K562 (cell line): ENCODE measurements around the gene FOSL1. TPM values are rescaled to one million over a fixed set of nuclear protein-coding genes. Genes with fewer than 3 reads are reported as not detected.

Experiments
- CTBP1 ChIP-seq: fragments of 450-650 bp; IDR thresholded peaks from 2 replicates; pipeline ENCODE4 v1.6.1; 2016; ENCODE audit warnings: borderline replicate concordance
- HOXB6 ChIP-seq: fragments of 250-450 bp; sonication (Bioruptor Pico); IDR thresholded peaks from 2 replicates; pipeline ENCODE4 v1.5.1; 2022; ENCODE audit warnings: mild to moderate bottlenecking, borderline replicate concordance
- IRF1 ChIP-seq: sonication (generic); formaldehyde crosslinking; IDR thresholded peaks from 2 replicates; pipeline ENCODE4 v1.8.0; 2022; ENCODE audit warnings: missing genetic modification reagents, mild to moderate bottlenecking, borderline replicate concordance
- KLF10 ChIP-seq: fragments of 250-450 bp; sonication (Bioruptor Pico); IDR thresholded peaks from 2 replicates; pipeline ENCODE4 v1.6.1; 2021; ENCODE audit warnings: matching md5 sums
- LCOR ChIP-seq: sonication (generic); formaldehyde crosslinking; IDR thresholded peaks from 2 replicates; pipeline ENCODE4 v1.8.0; 2022; ENCODE audit warnings: mild to moderate bottlenecking, missing genetic modification reagents
- MAFF ChIP-seq: IDR thresholded peaks from 2 replicates; pipeline ENCODE4 v1.6.1; 2012; ENCODE audit warnings: low read length, improper control_type of control experiment
- MEF2D ChIP-seq: conservative IDR thresholded peaks from 2 replicates; pipeline ENCODE4 v1.6.1; 2016; ENCODE audit warnings: low read depth, missing genetic modification characterization, missing compliant biosample characterization
- MTA3 ChIP-seq: fragments of 450-650 bp; formaldehyde crosslinking; IDR thresholded peaks from 2 replicates; pipeline ENCODE4 v1.6.1; 2017; ENCODE audit warnings: mild to moderate bottlenecking, borderline replicate concordance
- MXD1 ChIP-seq: fragments of 250-450 bp; sonication (Bioruptor Pico); IDR thresholded peaks from 2 replicates; pipeline ENCODE4 v1.8.0; 2021; ENCODE audit warnings: borderline replicate concordance, mild to moderate bottlenecking, moderate library complexity; ENCODE audit not compliant: poor library complexity, severe bottlenecking
- NFRKB ChIP-seq: fragments of 450-650 bp; IDR thresholded peaks from 2 replicates; pipeline ENCODE4 v1.6.1; 2016; ENCODE audit warnings: low read depth
- POLR2G ChIP-seq: fragments of 200-400 bp; formaldehyde crosslinking; IDR thresholded peaks from 2 replicates; pipeline ENCODE4 v1.6.1; 2017; ENCODE audit warnings: low read depth, mild to moderate bottlenecking, antibody characterized with exemption, low read length, moderate library complexity
- RBM14 ChIP-seq: fragments of 200-400 bp; formaldehyde crosslinking; IDR thresholded peaks from 2 replicates; pipeline ENCODE4 v1.6.1; 2018; ENCODE audit warnings: low read depth, mild to moderate bottlenecking, low read length, moderate library complexity, borderline replicate concordance; ENCODE audit not compliant: insufficient read depth
- RFX5 ChIP-seq: IDR thresholded peaks from 2 replicates; pipeline ENCODE4 v1.6.1; 2011; ENCODE audit warnings: low read depth, mild to moderate bottlenecking, improper control_type of control experiment, low read length
- SP2 ChIP-seq: IDR thresholded peaks from 2 replicates; pipeline ENCODE4 v1.6.1; 2011; ENCODE audit warnings: mild to moderate bottlenecking, low read depth, low read length, moderate library complexity; ENCODE audit not compliant: poor library complexity, severe bottlenecking; ENCODE audit errors: extremely low read depth
- ZBTB49 ChIP-seq: sonication (generic); formaldehyde crosslinking; IDR thresholded peaks from 2 replicates; pipeline ENCODE4 v1.8.0; 2022; ENCODE audit warnings: missing genetic modification reagents, mild to moderate bottlenecking, borderline replicate concordance
- ZNF512 ChIP-seq: IDR thresholded peaks from 2 replicates; pipeline ENCODE4 v1.6.1; 2016; ENCODE audit warnings: missing genetic modification characterization, missing compliant biosample characterization
- ZNF583 ChIP-seq: fragments of 250-450 bp; sonication (Bioruptor Pico); IDR thresholded peaks from 2 replicates; pipeline ENCODE4 v1.4.0; 2020
- polyA plus RNA-seq, 8 experiments: library from polyadenylated mRNA; depleted of rRNA in 4 of 8; stranded (reverse) in 5 of 8; unstranded in 3 of 8; fragments of >200 nt; fragmentation: Nextera tagmentation in 2 of 8; fragmentation: Illumina TruSeq in 1 of 8; extraction: Ambion mirVana in 2 of 8; extraction: Trizol in 1 of 8; gene quantifications; 2 replicates each; pipeline versions ENCODE4 v1.2.1 to v1.2.3, GENCODE V29; 2011 to 2014; ENCODE audit warnings: inconsistent platforms in 1 of 8, missing spikeins in 1 of 8
- total RNA-seq, 7 experiments: library from RNA; depleted of rRNA in 6 of 7; stranded (reverse); fragments of >200 nt in 6 of 7; fragmentation: Illumina TruSeq in 2 of 7; extraction: Trizol in 2 of 7; gene quantifications; 2 replicates each; pipeline versions ENCODE4 v1.2.1 to v1.2.3, GENCODE V29; 2011 to 2021; ENCODE audit warnings: low replicate concordance in 1 of 7
- TF ChIP-seq, protein P1 (sequence below): fragments of 250-450 bp; sonication (Bioruptor Pico); IDR thresholded peaks from 2 replicates; pipeline ENCODE4 v1.8.0; 2022; ENCODE audit warnings: moderate library complexity, mild to moderate bottlenecking, inconsistent platforms
- TF ChIP-seq, protein P2 (sequence below): fragments of 450-650 bp; formaldehyde crosslinking; IDR thresholded peaks from 2 replicates; pipeline ENCODE4 v1.4.0; 2022; ENCODE audit warnings: mild to moderate bottlenecking, moderate library complexity
- TF ChIP-seq, protein P3 (sequence below): sonication (generic); formaldehyde crosslinking; IDR thresholded peaks from 2 replicates; pipeline ENCODE4 v1.8.0; 2022; ENCODE audit warnings: mild to moderate bottlenecking, low read depth, missing genetic modification reagents

FOSL1 gene
- total and polyA plus RNA-seq, 9 of the 15 experiments (the other 6 are each of a cell fraction or from before 2014, with no cell fraction given), result 3.5 to 39.6 (median 10.0) TPM

- TF ChIP-seq RFX5 (no peak), MTA3 (no peak), SP2 (no peak), LCOR (CRISPR knock-in tag) (no peak), MEF2D (no peak), POLR2G (no peak), ZBTB49 (CRISPR knock-in tag) (no peak), HOXB6 (CRISPR knock-in tag) (no peak), MXD1 (CRISPR knock-in tag) (no peak), RBM14 (no peak), NFRKB (no peak), KLF10 (no peak), MAFF (no peak), ZNF583 (CRISPR knock-in tag) (no peak), CTBP1 (no peak), IRF1 (CRISPR knock-in tag) (no peak), ZNF512 (tag) (peak; percentile 32; the same call in 1 of the 2 replicates)
- TF ChIP-seq, protein P1, sequence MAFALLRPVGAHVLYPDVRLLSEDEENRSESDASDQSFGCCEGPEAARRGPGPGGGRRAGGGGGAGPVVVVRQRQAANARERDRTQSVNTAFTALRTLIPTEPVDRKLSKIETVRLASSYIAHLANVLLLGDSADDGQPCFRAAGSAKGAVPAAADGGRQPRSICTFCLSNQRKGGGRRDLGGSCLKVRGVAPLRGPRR (CRISPR knock-in tag), result no peak
- TF ChIP-seq, protein P2, sequence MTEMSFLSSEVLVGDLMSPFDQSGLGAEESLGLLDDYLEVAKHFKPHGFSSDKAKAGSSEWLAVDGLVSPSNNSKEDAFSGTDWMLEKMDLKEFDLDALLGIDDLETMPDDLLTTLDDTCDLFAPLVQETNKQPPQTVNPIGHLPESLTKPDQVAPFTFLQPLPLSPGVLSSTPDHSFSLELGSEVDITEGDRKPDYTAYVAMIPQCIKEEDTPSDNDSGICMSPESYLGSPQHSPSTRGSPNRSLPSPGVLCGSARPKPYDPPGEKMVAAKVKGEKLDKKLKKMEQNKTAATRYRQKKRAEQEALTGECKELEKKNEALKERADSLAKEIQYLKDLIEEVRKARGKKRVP, result no peak
- TF ChIP-seq, protein P3, sequence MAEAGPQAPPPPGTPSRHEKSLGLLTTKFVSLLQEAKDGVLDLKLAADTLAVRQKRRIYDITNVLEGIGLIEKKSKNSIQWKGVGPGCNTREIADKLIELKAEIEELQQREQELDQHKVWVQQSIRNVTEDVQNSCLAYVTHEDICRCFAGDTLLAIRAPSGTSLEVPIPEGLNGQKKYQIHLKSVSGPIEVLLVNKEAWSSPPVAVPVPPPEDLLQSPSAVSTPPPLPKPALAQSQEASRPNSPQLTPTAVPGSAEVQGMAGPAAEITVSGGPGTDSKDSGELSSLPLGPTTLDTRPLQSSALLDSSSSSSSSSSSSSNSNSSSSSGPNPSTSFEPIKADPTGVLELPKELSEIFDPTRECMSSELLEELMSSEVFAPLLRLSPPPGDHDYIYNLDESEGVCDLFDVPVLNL (CRISPR knock-in tag), result no peak
Measured at GRCh38 chr11:65898656-65899355, 1.4 kb downstream of the FOSL1 start (continued).
